DLD1 (cell line): Measurements from ENCODE around the gene CD40.

Experiments
- in situ Hi-C: cut with HindIII; loops from 2 replicates; pipeline ENCODE4 v1.10.0; 2017; ENCODE audit warnings: low sequenced_read_pairs

Gene CD40

GRCh38 chr20:46169245-46170171, 51.4 kb downstream of the CD40 start:
- in situ Hi-C loops: no loop called here

GRCh38 chr20:46171476-46171875, 53.4 kb downstream of the CD40 start:
- in situ Hi-C loops: no loop called here

GRCh38 chr20:46171909-46172308, 53.8 kb downstream of the CD40 start:
- in situ Hi-C loops: no loop called here

- in situ Hi-C loops: no loop called here
Measured at GRCh38 chr20:46172455-46172854, 54.3 kb downstream of the CD40 start.

GRCh38 chr20:46172961-46173536, 54.9 kb downstream of the CD40 start:
- in situ Hi-C loops: no loop called here

GRCh38 chr20:46173652-46174468, 55.7 kb downstream of the CD40 start:
- in situ Hi-C loops: no loop called here

GRCh38 chr20:46174469-46175126, 56.5 kb downstream of the CD40 start:
- in situ Hi-C loops: no loop called here

- in situ Hi-C loops: no loop called here
Measured at GRCh38 chr20:46175127-46175494, 57.0 kb downstream of the CD40 start.

- in situ Hi-C loops: no loop called here
Measured at GRCh38 chr20:46176739-46177378, 58.7 kb downstream of the CD40 start.

GRCh38 chr20:46177768-46178167, 59.7 kb downstream of the CD40 start:
- in situ Hi-C loops: no loop called here

- in situ Hi-C loops: no loop called here
Measured at GRCh38 chr20:46178891-46179290, 60.8 kb downstream of the CD40 start.
